ENCODE data around the gene SUN5. TPM values are rescaled to one million over a fixed set of nuclear protein-coding genes. Genes with fewer than 3 reads are reported as not detected.
A peak's percentile ranks its signal among the peaks of the same experiment; 100 is the strongest.

The SUN5 gene
- total RNA-seq, 4 donors from 2014 or later, result not detected

DNA sequence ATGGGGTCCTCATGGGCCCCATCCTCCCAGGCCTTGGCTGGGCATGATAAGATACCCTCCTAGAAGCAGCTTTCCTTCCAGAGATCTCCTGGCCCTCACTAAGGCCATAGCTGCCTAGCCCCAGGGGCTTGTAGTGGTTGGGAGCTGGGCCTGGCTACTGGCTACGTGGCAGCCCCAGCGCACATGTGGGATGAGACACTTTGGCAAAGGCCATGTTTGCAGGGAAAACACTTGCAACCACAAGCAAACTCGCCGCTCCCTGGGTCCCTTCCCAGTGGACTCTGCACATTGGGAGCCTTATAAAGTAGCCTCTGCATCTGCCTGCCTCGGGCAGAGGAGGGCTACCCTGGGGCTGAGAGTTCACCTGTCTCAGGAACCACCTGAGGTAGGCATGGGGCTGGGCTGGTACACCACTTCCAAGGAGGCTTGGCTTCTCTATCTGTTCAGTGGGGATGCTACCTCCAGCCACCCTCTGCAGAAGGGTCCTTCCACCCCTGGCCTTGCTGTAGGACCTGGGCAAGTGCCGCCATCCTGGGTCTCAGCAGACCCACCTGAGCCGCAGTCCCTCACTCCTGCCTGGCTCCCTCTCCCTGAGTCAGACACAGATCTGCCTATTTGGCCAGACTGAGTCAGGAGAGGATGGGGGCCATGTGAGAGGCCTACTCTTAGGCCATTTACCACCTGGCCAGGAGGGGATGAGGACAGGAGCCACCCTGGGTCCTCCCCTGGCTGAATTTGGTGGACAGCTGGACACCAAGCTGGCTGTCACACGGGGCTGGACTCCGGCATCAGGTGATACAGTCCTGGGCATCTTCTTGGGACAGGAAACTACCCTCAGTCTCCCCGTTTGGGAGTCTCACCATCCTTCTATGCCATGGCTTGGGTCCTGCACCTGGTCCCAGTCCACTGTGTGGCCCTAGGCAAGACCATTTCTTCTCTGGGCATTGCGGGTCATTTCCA lies 3.4 kb upstream of the SUN5 start, which contains the start of gene BPIFB2:
Gene BPIFB2, plus strand, starts transcription at position 329 of the 960 bp plus-strand sequence. CDS start 871 bp downstream, outside the sequence.
- Histone ChIP-seq H3K4me3 (no peak within 1 kb of the TSS), H3K4me1 (no peaks in the 10 kb centered on the region), H3K9me3 (no peaks in the 10 kb centered on the region), H3K36me3 (no peaks in the 10 kb centered on the region), H3K27ac (no peak within 1 kb of the TSS), H3K27me3 (peaks cover 0 to 7% (median 0%) of the 10 kb centered on the region in 3 donors)
- no peak for DNase-seq
- ATAC-seq, result no peak
- TF ChIP-seq POLR2A (IDR thresholded peaks at IDR 0.05), result no peak
- TF ChIP-seq, protein P1, sequence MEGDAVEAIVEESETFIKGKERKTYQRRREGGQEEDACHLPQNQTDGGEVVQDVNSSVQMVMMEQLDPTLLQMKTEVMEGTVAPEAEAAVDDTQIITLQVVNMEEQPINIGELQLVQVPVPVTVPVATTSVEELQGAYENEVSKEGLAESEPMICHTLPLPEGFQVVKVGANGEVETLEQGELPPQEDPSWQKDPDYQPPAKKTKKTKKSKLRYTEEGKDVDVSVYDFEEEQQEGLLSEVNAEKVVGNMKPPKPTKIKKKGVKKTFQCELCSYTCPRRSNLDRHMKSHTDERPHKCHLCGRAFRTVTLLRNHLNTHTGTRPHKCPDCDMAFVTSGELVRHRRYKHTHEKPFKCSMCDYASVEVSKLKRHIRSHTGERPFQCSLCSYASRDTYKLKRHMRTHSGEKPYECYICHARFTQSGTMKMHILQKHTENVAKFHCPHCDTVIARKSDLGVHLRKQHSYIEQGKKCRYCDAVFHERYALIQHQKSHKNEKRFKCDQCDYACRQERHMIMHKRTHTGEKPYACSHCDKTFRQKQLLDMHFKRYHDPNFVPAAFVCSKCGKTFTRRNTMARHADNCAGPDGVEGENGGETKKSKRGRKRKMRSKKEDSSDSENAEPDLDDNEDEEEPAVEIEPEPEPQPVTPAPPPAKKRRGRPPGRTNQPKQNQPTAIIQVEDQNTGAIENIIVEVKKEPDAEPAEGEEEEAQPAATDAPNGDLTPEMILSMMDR (IDR thresholded peaks at IDR 0.05 in 4 of 5, conservative IDR thresholded peaks at IDR 0.05 in 1 of 5), result no peak
- in situ Hi-C loops (cut with MboI; ENCODE audit: low sequenced_read_pairs in 4 of 4), result loop anchor here in 1 of 4 donors (25.0 kb wide), 1 partner anchor 95 kb away; no protein-coding TSS in a partner anchor
- intact Hi-C loops (cut with DNase I; ENCODE audit: low total_unique reads), result no loop called here

DNA sequence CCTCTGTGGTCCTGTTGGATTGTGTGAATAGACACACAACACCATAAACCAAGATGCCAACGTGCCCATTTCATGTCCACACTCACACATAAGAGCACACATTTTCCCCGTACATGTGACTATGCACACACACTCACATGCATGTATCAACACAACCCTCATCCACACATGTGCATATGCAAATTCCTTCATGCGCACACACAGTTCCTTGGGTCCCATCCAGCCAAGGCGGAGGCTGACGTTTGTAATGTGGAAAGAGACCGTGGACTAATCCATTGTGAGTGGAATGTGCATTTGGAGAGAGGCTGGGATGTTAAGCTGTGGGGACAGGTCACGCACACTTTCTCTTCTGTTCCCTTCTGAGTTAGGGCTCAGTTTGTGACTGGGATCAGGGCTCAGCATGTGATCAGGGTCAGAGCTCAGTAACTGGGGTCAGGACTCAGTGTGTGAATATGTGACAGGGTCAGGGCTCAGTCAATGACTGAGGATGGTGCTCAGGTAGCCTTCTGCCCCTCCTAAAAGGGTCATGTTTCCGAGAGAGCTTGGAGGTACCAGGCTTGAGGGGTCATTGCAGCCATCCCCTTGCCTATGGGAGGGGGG lies 2.6 kb upstream of the SUN5 start:
- no peaks in the 10 kb centered on the region for H3K36me3 ChIP-seq
- H3K9me3 ChIP-seq, result no peaks in the 10 kb centered on the region
- no peak for DNase-seq
- intact Hi-C loops (cut with DNase I; ENCODE audit: low total_unique reads), result no loop called here
- no peak for ATAC-seq
- H3K4me1 ChIP-seq, result no peaks in the 10 kb centered on the region
- TF ChIP-seq, protein P1 (IDR thresholded peaks at IDR 0.05 in 4 of 5, conservative IDR thresholded peaks at IDR 0.05 in 1 of 5), result no peak
- TF ChIP-seq POLR2A (IDR thresholded peaks at IDR 0.05), result no peak
- H3K27ac ChIP-seq, result no peak overlapping the region
- no peak overlapping the region for H3K4me3 ChIP-seq
- H3K27me3 ChIP-seq, result no peaks in the 10 kb centered on the region
- in situ Hi-C loops (cut with MboI; ENCODE audit: low sequenced_read_pairs in 4 of 4), result loop anchor here in 1 of 4 donors (25.0 kb wide), 1 partner anchor 95 kb away; no protein-coding TSS in a partner anchor

DNA sequence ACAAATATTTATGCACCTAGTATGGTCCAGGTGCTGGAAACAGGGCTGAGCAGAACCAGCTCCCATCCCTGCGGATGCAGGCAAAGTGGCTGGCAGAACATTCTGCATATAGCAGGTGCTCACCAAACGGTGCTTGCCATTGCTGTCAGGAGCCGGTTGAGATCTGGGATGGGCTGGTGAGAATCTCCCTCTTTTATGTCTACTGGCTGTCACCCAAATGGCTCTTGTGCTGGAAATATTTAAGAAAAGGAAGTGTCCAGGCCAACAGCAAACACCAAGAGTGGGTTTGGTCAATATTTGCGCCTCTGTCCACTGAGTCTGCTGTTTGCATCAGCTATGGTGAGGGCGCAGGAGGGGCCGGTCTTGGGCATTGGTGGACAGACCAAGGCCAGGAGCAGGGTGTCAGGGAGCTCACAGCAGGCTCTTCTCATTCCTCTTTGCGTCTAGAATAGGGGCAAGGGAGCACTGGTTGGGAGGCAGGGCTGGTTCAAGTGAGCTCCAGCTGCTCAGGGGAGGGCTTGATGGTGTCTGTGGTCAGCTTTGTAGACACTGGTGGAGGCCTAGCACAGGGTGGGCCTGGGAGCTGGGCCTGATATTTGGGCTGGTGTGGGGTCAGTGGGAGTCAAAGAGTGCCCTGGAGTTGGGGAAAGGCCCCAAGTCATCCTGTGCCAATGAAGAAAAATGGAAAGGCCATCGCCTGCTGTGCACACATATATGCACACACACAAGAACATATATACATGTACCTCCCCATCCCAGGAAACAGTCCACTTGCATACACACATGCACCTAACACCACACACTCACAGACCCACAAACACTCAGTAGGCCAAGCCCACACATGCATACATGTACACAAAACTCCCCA lies 1.9 kb upstream of the SUN5 start:
- no peak for ATAC-seq

DNA sequence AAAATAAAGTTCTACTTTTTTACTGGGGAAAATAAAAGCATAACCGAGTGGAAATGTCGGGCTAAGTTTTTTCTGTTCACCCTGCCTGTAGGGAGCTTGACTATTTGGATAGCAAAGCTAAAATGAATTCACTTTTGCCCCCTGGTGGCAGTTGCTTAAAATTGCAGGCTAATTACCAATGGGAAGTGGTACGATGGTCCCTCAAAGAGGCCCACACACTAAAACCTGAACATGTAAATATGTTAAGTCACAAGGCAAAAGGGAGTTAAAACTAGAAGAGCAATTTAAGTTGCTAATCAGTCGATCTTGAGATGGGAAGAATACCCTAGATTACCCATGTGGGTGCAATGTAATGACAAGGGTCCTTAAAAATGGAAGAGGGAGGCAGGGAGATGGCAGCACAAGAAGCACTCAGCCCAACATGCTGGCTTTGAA lies 916 bp upstream of the SUN5 start:
- in situ Hi-C loops (cut with MboI; ENCODE audit: low sequenced_read_pairs in 4 of 4) (loop anchor here in 1 of 4 donors (25.0 kb wide), 1 partner anchor 93 kb away; no protein-coding TSS in a partner anchor), intact Hi-C loops (cut with DNase I; ENCODE audit: low total_unique reads) (no loop called here)
- Histone ChIP-seq H3K4me1 (no peaks in the 10 kb centered on the region), H3K27me3 (no peaks in the 10 kb centered on the region), H3K4me3 (no peak overlapping the region), H3K27ac (no peak overlapping the region), H3K36me3 (no peaks in the 10 kb centered on the region), H3K9me3 (no peaks in the 10 kb centered on the region)
- DNase-seq (no peak), ATAC-seq (no peak)
- TF ChIP-seq, protein P1 (IDR thresholded peaks at IDR 0.05 in 4 of 5, conservative IDR thresholded peaks at IDR 0.05 in 1 of 5), result peak in 1 of 5 experiments; percentile 15
- no peak for TF ChIP-seq POLR2A (IDR thresholded peaks at IDR 0.05)

More for the DNA sequence above, 1.9 kb upstream of the SUN5 start:
- no peak overlapping the region for H3K4me3 ChIP-seq
- in situ Hi-C loops (cut with MboI; ENCODE audit: low sequenced_read_pairs in 4 of 4), result loop anchor here in 1 of 4 donors (25.0 kb wide), 1 partner anchor 94 kb away; no protein-coding TSS in a partner anchor
- H3K27ac ChIP-seq, result no peak overlapping the region
- intact Hi-C loops (cut with DNase I; ENCODE audit: low total_unique reads), result no loop called here
- no peaks in the 10 kb centered on the region for H3K9me3 ChIP-seq
- no peaks in the 10 kb centered on the region for H3K4me1 ChIP-seq
- TF ChIP-seq, protein P1 (IDR thresholded peaks at IDR 0.05 in 4 of 5, conservative IDR thresholded peaks at IDR 0.05 in 1 of 5), result no peak
- no peak for TF ChIP-seq POLR2A (IDR thresholded peaks at IDR 0.05)
- H3K27me3 ChIP-seq, result no peaks in the 10 kb centered on the region
- DNase-seq, result no peak
- H3K36me3 ChIP-seq, result no peaks in the 10 kb centered on the region
